SK-N-SH (cell line): ENCODE measurements around the gene LUC7L3. TPM values are rescaled to one million over a fixed set of nuclear protein-coding genes. Genes with fewer than 3 reads are reported as not detected.
A peak's percentile ranks its signal among the peaks of the same experiment; 100 is the strongest.

Source experiments
- CTCF ChIA-PET: fragments of 300-600, 350-600 bp; formaldehyde crosslinking; extraction: SDS; loops from one replicate; lab custom pipeline; 2021; lab: Yijun Ruan, JAX
- POLR2A ChIA-PET: fragments of 350-600 bp; sonication (Branson Sonifier 250); formaldehyde crosslinking; extraction: SDS; loops from one replicate; lab custom pipeline; 2020; ENCODE audit warnings: antibody characterized with exemption, inconsistent platforms; lab: Yijun Ruan, JAX
- DNase-seq: peaks from one replicate; pipeline ENCODE4 v3.0.0; 2012
- H2AFZ ChIP-seq: fragments of 200-600 bp; sonication (generic); 2 replicates; pipeline ENCODE4 v1.8.1; 2016; ENCODE audit warnings: antibody characterized with exemption, mild to moderate bottlenecking, low read depth
- H3F3A ChIP-seq: fragments of 200-600 bp; sonication (generic); replicated peaks from 2 replicates; pipeline ENCODE3; 2016; ENCODE audit warnings: antibody characterized with exemption, mild to moderate bottlenecking; ENCODE audit not compliant: insufficient read depth
- H3K27ac ChIP-seq, 2 experiments: fragments of 200-500 bp in 1 of 2; fragments of 200-600 bp in 1 of 2; sonication (Bioruptor generic) in 1 of 2; sonication (generic), shearing (Covaris generic) in 1 of 2; 2 replicates each; pipeline versions ENCODE4 v1.5.1 to v1.6.1; 2014 to 2016; ENCODE audit warnings: low read depth in 2 of 2, inconsistent platforms in 1 of 2, low read length in 1 of 2, mild to moderate bottlenecking in 1 of 2, mixed read lengths in 1 of 2
- H3K27me3 ChIP-seq: fragments of 200-600 bp; sonication (generic), shearing (Covaris generic); 2 replicates; pipeline ENCODE4 v1.6.1; 2016; ENCODE audit warnings: mixed run types; ENCODE audit not compliant: insufficient read depth
- H3K36me3 ChIP-seq, 2 experiments: fragments of 200-500 bp in 1 of 2; fragments of 200-600 bp in 1 of 2; sonication (Bioruptor generic) in 1 of 2; sonication (generic) in 1 of 2; replicated peaks in 1 of 2; 2 replicates each; pipeline versions ENCODE3 to v1.5.1; 2014 to 2016; ENCODE audit warnings: low read length in 1 of 2, mild to moderate bottlenecking in 1 of 2; ENCODE audit not compliant: insufficient read depth in 2 of 2, control insufficient read depth in 1 of 2
- H3K4me1 ChIP-seq, 2 experiments: fragments of 200-500 bp in 1 of 2; fragments of 200-600 bp in 1 of 2; sonication (Bioruptor generic) in 1 of 2; sonication (generic), shearing (Covaris generic) in 1 of 2; 2 replicates each; pipeline versions ENCODE4 v1.5.1 to v1.6.1; 2014 to 2016; ENCODE audit warnings: low read depth in 1 of 2, low read length in 1 of 2, mixed run types in 1 of 2; ENCODE audit not compliant: insufficient read depth in 2 of 2, control insufficient read depth in 1 of 2
- H3K4me2 ChIP-seq: fragments of 200-600 bp; sonication (generic), shearing (Covaris generic); 2 replicates; pipeline ENCODE4 v1.6.1; 2017; ENCODE audit warnings: mixed run types
- H3K4me3 ChIP-seq, 2 experiments: fragments of 200-500 bp in 1 of 2; fragments of 200-600 bp in 1 of 2; sonication (Bioruptor generic) in 1 of 2; sonication (generic), shearing (Covaris generic) in 1 of 2; 2 replicates each; pipeline versions ENCODE4 v1.5.1 to v1.8.1; 2014 to 2016; ENCODE audit warnings: low read depth in 2 of 2, inconsistent platforms in 1 of 2, low read length in 1 of 2, mild to moderate bottlenecking in 1 of 2, mixed read lengths in 1 of 2, moderate library complexity in 1 of 2
- H3K79me2 ChIP-seq: fragments of 200-600 bp; sonication (generic); 2 replicates; pipeline ENCODE4 v1.8.1; 2017; ENCODE audit warnings: mild to moderate bottlenecking; ENCODE audit not compliant: insufficient read depth
- H3K9ac ChIP-seq: fragments of 200-600 bp; sonication (generic); 2 replicates; pipeline ENCODE4 v1.6.1; 2017; ENCODE audit warnings: mixed run types
- H3K9me2 ChIP-seq: fragments of 200-600 bp; sonication (generic); 2 replicates; pipeline ENCODE4 v1.6.1; 2017; ENCODE audit warnings: mixed run types
- H3K9me3 ChIP-seq: fragments of 200-600 bp; sonication (generic); 2 replicates; pipeline ENCODE4 v1.6.1; 2017; ENCODE audit warnings: mixed run types, mild to moderate bottlenecking, moderate library complexity
- H4K20me1 ChIP-seq: fragments of 200-600 bp; sonication (generic); 2 replicates; pipeline ENCODE4 v1.6.1; 2017; ENCODE audit warnings: mild to moderate bottlenecking, mixed run types; ENCODE audit not compliant: insufficient read depth
- CHD2 ChIP-seq: fragments of 150-350 bp; IDR thresholded peaks from 2 replicates; pipeline ENCODE4 v1.6.1; 2018; ENCODE audit warnings: low read length; ENCODE audit not compliant: partially characterized antibody
- FOSL2 ChIP-seq: IDR thresholded peaks from 2 replicates; pipeline ENCODE4 v1.4.0; 2012; ENCODE audit warnings: low read depth, mild to moderate bottlenecking, moderate library complexity, borderline replicate concordance
- FOXJ3 ChIP-seq: sonication (generic); formaldehyde crosslinking; IDR thresholded peaks from 2 replicates; pipeline ENCODE4 v1.5.1; 2020; ENCODE audit warnings: mild to moderate bottlenecking, missing genetic modification reagents
- IRF3 ChIP-seq: fragments of 150-350 bp; IDR thresholded peaks from 2 replicates; pipeline ENCODE4 v1.6.1; 2016; ENCODE audit warnings: mild to moderate bottlenecking, low read depth, low read length
- MAX ChIP-seq: IDR thresholded peaks from 2 replicates; pipeline ENCODE4 v1.4.0; 2012; ENCODE audit warnings: low read depth
- NFIC ChIP-seq: IDR thresholded peaks from 2 replicates; pipeline ENCODE4 v1.4.0; 2012; ENCODE audit warnings: borderline replicate concordance
- NRF1 ChIP-seq: IDR thresholded peaks from 2 replicates; pipeline ENCODE4 v1.6.1; 2012; ENCODE audit warnings: low read depth, mild to moderate bottlenecking, low read length
- POLR2AphosphoS5 ChIP-seq: IDR thresholded peaks from 2 replicates; pipeline ENCODE4 v1.6.1; 2012; ENCODE audit warnings: low read depth, low read length
- USF2 ChIP-seq: fragments of 150-350 bp; IDR thresholded peaks from 2 replicates; pipeline ENCODE4 v1.6.1; 2017; ENCODE audit warnings: antibody characterized with exemption, low read length, low read depth, borderline replicate concordance
- WGBS: methylation state at CpG from one replicate; pipeline ENCODE4 v1.1.6; 2017; ENCODE audit warnings: low lambda C conversion rate; 5-methylcytosine and 5-hydroxymethylcytosine counted together
- polyA plus RNA-seq, 3 experiments: library from polyadenylated mRNA; depleted of rRNA; stranded (reverse); fragments of >200 nt; gene quantifications; 2 replicates each; pipeline ENCODE4 v1.2.3, GENCODE V29; 2012

LUC7L3 gene
- polyA plus RNA-seq, 1 of the 3 experiments (the other 2 are of a cell fraction), result 154 TPM

- TF ChIP-seq FOSL2, result no peak
- no peak for TF ChIP-seq CHD2
- TF ChIP-seq USF2, result no peak
- no peak for TF ChIP-seq NRF1
- TF ChIP-seq NFIC, result no peak
- no peak for TF ChIP-seq IRF3
- no peak for TF ChIP-seq FOXJ3
- H3F3A ChIP-seq, result peaks cover 53% of the 10 kb centered on the region
- no peak overlapping the region for H2AFZ ChIP-seq
- H3K4me2 ChIP-seq, result peak overlapping the region; percentile 55
- POLR2A ChIA-PET, result interaction anchor here (1.1 kb wide), 1 partner anchor 65 kb away, joined by 3 read pairs; no protein-coding TSS in a partner anchor
- no peak for DNase-seq
- no peaks in the 10 kb centered on the region for H3K27me3 ChIP-seq
- no peaks in the 10 kb centered on the region for H3K79me2 ChIP-seq
- 0 out of 2 replicates have a peak overlapping the region, but pooled peaks have one; percentile 9 for H3K9ac ChIP-seq
- H3K4me3 ChIP-seq, result no peak overlapping the region
- no peaks in the 10 kb centered on the region for H3K9me2 ChIP-seq
- H3K36me3 ChIP-seq, result peaks cover 48 to 60% of the 10 kb centered on the region in 2 experiments
- H3K9me3 ChIP-seq, result no peaks in the 10 kb centered on the region
- peaks cover 40 to 46% of the 10 kb centered on the region in 2 experiments for H3K4me1 ChIP-seq
- CTCF ChIA-PET, result interaction anchor here (1.2 to 21.2 kb wide), 9 partner anchors 9 to 214 kb away, joined by 3 to 799 read pairs (median 5); partner anchors contain the start of genes ABCC3 and SPATA20
- H3K27ac ChIP-seq, result peak overlapping the region; percentile 55 to 67
- 82% methylated on average over 5 of the region's 5 CpGs for WGBS
- peaks cover 4% of the 10 kb centered on the region; the same call in 1 of the 2 replicates for H4K20me1 ChIP-seq
Observed at GRCh38 chr17:50693036-50693682, 26.2 kb upstream of the LUC7L3 start.

GRCh38 chr17:50696365-50696879, 23.0 kb upstream of the LUC7L3 start:
- peaks cover 23 to 31% of the 10 kb centered on the region in 2 experiments for H3K4me1 ChIP-seq
- WGBS, result 99% methylated on average over 3 of the region's 3 CpGs
- no peak overlapping the region for H2AFZ ChIP-seq
- H3K27me3 ChIP-seq, result no peaks in the 10 kb centered on the region
- no peaks in the 10 kb centered on the region for H3K9me2 ChIP-seq
- H3K9me3 ChIP-seq, result no peaks in the 10 kb centered on the region
- H3K36me3 ChIP-seq, result peaks cover 74 to 79% of the 10 kb centered on the region in 2 experiments
- CTCF ChIA-PET, result interaction anchor here (0.7 to 21.2 kb wide), 14 partner anchors 10 to 217 kb away, joined by 3 to 799 read pairs (median 8); partner anchors contain the start of genes ABCC3, ANKRD40 and SPATA20
- no peak overlapping the region for H3K4me3 ChIP-seq
- H3K27ac ChIP-seq, result no peak overlapping the region
- POLR2A ChIA-PET, result interaction anchor here (0.9 kb wide), 2 partner anchors 10 to 147 kb away, joined by 3 to 5 read pairs; no protein-coding TSS in a partner anchor
- no peak overlapping the region for H3K9ac ChIP-seq
- DNase-seq, result no peak
- H3F3A ChIP-seq, result peaks cover 54% of the 10 kb centered on the region
- H4K20me1 ChIP-seq, result peaks cover 12% of the 10 kb centered on the region
- H3K79me2 ChIP-seq, result peaks cover 23% of the 10 kb centered on the region
- 0 out of 2 replicates have a peak, but pooled peaks have one; percentile 15 for TF ChIP-seq POLR2AphosphoS5
- TF ChIP-seq MAX, result no peak
- TF ChIP-seq, all 33 proteins: peak for 1
- H3K4me2 ChIP-seq, result no peak overlapping the region
